GM21737 (cell line): ENCODE results near the gene PSG3.
"Not testable (repeated sequence)": the region's sequence is repeated elsewhere in the genome, so short reads cannot be mapped to it uniquely, and the experiment has no call there.

ENCODE experiments used
- ATAC-seq: cut with Tn5 transposase; IDR thresholded peaks from one replicate; pipeline ENCODE4 v1.9.1; 2021; ENCODE audit warnings: mild to moderate bottlenecking, moderate library complexity; ENCODE audit not compliant: unreplicated experiment

PSG3 gene

DNA sequence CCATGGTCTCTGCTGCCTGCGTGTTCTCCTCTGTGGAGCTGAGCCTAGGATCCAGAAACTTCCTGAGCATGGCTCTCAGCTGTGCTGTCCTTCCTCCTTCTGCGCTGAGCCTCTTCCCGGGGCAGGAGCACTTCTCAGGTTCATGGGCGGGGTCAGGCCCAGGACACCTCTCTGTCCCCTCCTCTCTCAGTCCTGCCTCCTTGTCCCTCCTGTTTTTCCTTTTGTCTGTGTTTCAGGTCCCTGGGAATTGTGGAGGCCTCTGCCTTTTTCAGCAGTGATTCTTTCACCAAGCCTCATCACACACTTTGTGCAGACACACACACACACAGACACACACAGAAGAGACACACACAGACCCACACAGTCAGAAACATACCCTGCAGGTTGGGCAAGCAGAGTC is at the start of gene PSG3:
Gene PSG3 (minus strand): TSS at position 101 of the 400 bp plus-strand sequence. CDS start 97 bp downstream, at position 4.
- ATAC-seq: not testable (repeated sequence)

GRCh38 chr19:42788766-42789165 is 48.5 kb upstream of the PSG3 start:
- not testable (repeated sequence) for ATAC-seq

DNA sequence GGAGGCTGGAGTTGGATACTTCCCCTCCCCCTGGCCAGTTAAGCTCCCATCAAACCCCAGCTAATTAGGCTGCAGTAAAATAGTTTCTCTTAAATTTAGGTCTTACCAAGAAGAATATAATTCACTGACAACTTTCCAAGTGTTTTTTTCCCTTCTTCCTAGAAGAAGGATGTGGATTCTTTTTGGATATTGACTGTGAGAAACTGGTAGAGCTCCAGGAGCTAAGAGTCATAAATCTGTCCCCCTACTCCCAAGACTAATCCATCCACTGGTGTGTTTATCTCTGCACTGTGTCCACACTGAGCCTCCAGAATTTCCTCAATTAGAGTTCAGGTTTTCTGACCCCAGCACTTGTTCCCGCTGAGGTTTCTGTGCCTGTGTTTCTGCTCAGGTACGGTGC is 47.5 kb upstream of the PSG3 start:
- not testable (repeated sequence) for ATAC-seq

GRCh38 chr19:42776750-42777612 is 36.7 kb upstream of the PSG3 start:
- not testable (repeated sequence) for ATAC-seq

DNA sequence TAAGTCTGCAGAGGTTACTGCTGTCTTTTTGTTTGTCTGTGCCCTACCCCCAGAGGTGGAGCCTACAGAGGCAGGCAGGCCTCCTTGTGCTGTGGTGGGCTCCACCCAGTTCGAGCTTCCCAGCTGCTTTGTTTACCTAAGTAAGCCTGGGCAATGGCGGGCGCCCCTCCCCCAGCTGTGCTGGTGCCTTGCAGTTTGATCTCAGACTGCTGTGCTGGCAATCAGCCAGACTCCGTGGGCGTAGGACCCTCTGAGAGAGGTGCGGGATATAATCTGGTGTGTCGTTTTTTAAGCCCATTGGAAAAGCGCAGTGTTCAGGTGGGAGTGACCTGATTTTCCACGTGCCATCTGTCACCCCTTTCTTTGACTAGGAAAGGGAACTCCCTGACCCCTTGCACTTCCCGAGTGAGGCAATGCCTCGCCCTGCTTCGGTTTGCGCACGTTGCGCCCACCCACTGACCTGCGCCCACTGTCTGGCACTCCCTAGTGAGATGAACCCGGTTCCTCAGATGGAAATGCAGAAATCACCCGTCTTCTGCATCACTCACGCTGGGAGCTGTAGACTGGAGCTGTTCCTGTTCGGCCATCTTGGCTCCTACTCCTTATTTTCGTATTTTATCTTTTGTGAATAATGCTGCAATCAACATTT is 34.4 kb upstream of the PSG3 start:
- ATAC-seq: not testable (repeated sequence)

GRCh38 chr19:42767319-42767718 is 27.0 kb upstream of the PSG3 start:
- ATAC-seq: not testable (repeated sequence)

- ATAC-seq: not testable (repeated sequence)
These were observed 26.6 kb upstream of the PSG3 start for GRCh38 chr19:42766871-42767270.

- ATAC-seq: no peak
These were observed 24.6 kb upstream of the PSG3 start for GRCh38 chr19:42764836-42765235.

- no peak for ATAC-seq
These were observed 22.5 kb upstream of the PSG3 start for GRCh38 chr19:42762789-42763188.

- ATAC-seq: not testable (repeated sequence)
These were observed 21.6 kb upstream of the PSG3 start for GRCh38 chr19:42761924-42762295.

DNA sequence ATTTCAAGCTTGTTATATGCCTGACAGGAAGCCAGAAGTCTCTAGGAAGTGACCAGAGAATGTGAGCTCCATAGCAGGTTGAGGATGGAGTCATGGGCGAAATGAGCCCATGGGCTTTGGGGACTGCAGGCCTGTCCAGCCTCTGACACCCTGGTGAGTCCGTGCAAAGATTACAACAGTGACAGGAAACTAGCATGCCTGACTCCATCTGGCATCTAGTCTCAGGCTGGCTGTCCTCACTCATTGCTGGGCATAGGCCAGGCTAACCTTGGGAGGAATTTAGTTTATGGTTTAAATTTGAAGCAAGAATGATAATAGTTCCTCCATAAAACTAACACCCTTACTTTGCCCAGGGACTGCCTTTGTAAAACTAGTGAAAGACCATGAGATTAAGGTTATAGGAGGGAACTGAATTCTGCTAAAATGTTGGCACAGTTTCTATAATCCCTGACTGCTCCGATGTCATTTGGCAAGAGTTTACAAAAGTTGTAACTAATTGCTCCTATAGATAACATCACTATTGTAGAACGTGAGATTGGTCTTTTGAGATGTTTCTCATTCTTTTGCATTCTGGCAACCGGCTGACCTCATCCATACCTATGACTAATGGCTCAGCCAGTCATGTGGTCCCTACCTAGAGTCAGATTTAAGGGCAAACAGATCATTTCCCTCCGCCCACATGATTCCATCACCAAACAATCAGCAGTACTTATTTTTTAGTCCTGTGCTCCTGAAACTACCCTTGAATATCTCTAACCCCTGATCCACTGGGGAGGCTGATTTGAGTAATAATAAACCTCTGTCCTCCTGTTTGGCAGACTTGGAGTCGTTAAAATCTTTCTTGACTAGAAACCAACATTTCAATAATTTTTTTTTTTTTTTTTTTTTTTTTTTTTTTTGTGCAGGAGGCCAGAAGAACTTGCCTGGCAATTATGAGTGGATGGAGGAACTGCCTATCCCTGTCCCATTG is 21.0 kb upstream of the PSG3 start:
- ATAC-seq: not testable (repeated sequence)

DNA sequence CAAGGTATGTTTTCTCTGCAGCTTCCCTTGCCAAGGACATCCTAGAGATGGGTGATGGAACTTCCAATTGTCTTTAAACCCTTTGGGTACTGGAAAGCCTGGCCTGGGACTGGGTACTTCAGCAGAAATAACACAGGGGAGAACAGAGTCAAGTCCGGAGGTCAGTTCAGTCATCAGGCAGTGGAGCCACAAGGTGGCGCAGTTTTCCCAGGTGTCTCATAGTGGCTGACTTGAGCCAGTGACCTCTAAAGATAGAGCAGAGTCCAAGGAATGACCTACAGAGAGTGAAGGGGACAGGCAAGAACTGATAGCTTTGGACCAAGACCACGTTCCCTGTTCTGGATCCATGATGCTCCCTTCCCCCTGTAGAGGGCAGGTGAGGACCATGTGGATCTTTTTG is 18.4 kb upstream of the PSG3 start:
- not testable (repeated sequence) for ATAC-seq

GRCh38 chr19:42752246-42752645 is 12.0 kb upstream of the PSG3 start:
- not testable (repeated sequence) for ATAC-seq

GRCh38 chr19:42741726-42742607 is 1.7 kb upstream of the PSG3 start:
- not testable (repeated sequence) for ATAC-seq

GRCh38 chr19:42737581-42738011 is 2.7 kb downstream of the PSG3 start:
- not testable (repeated sequence) for ATAC-seq

- not testable (repeated sequence) for ATAC-seq
These were observed 11.9 kb downstream of the PSG3 start for GRCh38 chr19:42728341-42728740.

- ATAC-seq: not testable (repeated sequence)
These were observed 26.3 kb downstream of the PSG3 start for GRCh38 chr19:42714000-42714399.

- not testable (repeated sequence) for ATAC-seq
These were observed 27.5 kb downstream of the PSG3 start for GRCh38 chr19:42712753-42713152.

DNA sequence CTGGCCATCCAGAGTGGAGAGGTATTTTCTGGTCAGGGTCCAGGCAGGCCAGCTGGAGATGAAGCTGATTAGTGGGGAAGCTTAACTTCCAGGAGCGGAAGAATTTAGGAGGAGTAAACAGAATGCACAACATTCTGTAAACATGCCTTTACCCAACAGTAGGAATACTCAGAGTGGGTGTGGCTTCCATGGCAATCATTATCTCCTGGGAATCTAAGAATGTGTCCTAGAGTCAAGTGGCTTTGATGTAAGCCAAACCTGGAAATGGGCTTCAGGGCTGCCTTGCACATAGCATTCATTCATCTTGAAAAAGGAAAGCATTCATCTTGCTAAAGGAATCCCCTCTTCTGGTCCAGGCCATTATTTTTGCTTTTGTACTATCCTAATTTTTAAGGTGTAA is 29.3 kb downstream of the PSG3 start:
- not testable (repeated sequence) for ATAC-seq

- no peak for ATAC-seq
These were observed 42.4 kb downstream of the PSG3 start for GRCh38 chr19:42697884-42698283.
